Activated CD8-positive, alpha-beta memory T cell treated with anti-CD3 and anti-CD28 coated beads for 48 hours (primary cell): ENCODE data around the gene RFTN1.
"Not testable (repeated sequence)": the region's sequence is repeated elsewhere in the genome, so short reads cannot be mapped to it uniquely, and the experiment has no call there.

Experiments used
- DNase-seq, 3 experiments: peaks; one replicate each; pipeline ENCODE4 v3.0.0-alpha.2; 2020; ENCODE audit warnings: low read depth in 2 of 3, low spot score in 2 of 3

The RFTN1 gene

DNA sequence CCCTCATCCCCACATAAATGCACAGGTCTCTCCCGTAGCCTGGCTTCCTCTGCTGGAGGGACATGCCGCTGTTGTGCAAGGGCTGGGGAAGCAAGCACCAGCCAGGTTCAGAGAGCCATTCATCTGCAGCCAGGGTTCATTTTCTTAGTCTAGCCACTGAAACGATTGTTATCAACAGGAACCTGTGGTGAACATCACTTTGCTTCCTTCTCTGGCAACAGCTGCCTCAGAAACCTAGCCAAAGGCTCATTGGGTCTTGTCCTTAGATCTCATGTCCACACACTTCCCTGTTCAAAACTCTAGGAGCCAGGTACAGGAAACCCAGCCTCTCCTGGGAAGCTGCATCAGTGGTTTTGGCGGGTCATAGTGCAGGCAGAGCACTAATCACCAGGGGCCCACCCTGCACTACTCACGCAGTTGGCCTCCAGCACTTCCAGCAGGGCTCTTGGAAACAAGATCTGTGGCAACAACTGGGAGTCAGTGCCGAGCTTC lies 201.5 kb downstream of the RFTN1 start:
- DNase-seq: no peak

DNA sequence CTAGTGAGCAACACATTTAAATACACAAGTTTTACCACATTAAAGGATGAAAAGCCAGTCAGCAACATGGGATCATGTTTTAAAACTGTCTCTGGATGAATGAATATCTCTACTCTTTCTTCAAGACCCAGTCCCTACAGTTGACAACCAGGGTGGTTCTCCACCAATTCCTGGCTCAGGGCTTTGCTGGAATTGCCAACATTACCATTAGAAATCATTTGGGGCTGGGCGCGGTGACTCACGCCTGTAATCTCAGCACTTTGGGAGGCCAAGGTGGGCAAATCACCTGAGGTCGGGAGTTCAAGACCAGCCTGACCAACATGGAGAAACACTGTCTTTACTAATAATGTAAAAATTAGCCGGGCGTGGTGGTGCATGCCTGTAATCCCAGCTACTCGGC lies 203.0 kb downstream of the RFTN1 start:
- not testable (repeated sequence) for DNase-seq

DNA sequence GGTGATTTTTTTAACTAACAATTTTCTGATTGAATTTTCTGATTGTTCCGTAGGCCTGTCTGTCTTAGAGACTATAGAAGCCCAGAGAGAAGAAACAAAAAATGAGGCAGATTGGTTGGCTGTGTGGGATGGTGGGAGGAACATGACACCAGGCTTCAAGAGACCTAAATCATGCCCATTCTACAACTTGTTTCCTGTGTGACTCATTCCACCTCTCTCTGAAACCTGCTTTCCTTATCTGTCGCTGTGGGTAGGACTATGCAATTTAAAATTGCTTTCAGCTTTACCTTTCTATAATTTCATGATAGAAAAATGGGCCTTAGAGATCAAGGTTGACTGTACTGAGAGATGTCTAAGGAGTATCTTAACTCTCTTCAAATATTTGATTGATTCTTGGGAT lies 203.9 kb downstream of the RFTN1 start:
- DNase-seq: no peak

DNA sequence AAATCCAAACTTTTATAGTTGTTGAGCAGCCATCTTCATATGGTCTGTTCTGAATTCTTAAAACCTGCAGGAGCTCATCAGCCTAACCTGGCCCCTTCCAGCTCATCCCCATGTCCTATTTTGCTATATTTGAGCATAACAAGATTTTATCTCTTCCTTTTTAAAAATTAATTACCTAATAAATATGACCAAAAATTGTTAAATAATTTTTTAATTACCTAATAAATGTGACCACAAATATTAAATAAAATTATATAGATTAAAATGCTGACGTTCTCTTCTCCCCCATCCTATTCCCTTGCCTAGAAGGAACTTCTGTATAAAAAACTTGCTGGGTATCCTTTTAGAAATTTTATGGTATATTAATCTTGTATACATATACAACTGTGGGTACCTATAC lies 204.8 kb downstream of the RFTN1 start:
- no peak for DNase-seq

DNA sequence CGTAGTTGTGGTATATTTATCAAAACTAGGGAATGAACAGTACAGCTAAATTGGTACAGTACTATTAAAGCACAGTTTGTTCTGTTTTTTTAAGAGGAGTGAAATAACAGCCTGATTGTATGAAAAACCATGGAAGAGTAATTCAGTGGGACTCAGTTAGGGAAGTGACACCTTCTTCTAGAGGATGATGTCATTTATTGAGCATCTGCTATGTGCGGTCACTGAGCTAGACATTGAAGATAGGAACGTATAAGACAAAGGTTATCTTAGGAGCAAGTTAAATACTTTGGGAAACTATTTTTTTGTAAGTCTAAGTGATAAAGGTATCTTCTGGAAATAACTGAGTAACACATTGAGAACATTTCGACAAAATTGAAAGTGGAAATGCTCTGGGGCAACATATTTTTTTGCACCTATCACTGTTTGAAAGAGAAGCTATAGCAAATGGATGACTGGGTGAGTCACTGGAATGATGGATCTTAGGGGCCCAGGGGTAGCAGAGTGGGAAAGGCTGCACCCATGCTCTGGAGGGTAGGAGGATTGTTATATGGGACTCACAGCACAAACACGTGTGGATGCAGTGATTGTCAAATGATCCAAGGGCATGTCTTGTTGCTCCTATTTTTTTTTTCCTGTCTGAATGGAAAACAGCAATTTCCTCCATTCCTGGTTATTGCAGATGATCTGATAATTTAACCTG lies 205.5 kb downstream of the RFTN1 start:
- no peak for DNase-seq

DNA sequence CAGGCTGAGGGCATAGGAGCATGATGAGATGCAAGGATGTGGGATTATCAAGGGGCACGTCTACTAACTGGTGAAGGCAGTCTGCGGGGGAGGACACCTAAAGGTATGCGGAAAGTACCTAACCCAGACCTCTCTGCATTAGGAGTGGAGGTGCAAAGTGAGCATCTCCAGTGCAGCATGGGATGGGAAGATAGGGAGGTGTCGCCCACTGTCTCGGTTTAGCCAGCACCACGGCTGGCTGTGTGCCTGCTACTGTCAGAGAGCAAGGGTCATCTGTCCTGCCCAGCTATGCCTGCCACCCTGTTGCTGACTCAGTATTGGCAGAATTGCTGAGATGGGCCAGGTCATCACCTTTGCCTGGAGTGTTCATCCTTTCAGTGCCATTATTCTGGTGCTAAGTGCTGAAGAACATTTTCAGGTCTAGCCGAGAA lies 208.4 kb downstream of the RFTN1 start:
- peak in 1 of 3 experiments; percentile 16 for DNase-seq

DNA sequence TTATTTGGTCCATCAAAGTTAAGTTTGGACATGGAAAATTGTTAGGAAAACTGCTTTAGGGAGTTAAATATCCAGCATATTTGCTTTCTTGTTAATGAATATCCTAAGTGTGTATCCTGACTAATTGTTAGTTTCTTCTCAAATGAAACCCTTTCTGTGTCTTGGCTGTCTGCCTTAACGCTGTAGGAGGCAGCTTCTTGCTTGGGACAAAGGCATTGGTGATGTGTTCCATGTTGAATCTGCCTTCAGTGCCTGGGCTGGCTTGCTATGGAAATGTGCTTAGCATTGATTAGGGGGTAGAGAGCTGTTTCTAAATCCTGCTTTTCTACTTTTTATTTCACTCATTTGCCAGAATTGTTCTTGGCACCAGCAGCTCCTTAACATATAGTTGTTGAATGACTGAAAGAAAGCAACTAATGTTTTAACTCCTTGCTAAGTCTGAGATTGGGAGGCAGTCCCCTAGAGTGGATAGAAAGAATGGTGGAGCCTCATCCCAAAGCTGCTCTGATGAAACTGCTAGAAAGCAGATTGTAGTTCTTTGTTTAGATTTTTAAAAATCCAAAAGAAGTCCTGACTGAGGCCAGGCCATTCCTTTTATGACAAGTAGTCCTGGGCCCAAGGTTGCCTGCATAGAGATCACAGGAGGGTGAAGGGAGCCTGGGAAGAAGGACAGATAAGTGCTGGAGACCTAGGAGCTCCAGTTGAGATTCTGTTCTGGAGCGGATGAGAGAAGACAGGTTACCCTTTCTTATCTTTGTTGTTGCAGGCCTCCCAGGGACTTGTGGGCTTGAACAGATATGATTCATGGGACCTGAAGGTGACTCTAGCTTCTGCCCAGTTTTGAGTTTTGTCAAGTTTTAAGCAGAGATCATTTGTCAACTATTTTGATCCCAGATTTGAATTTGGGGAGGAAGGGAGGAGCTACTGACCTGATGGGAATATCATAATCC lies 209.2 kb downstream of the RFTN1 start:
- DNase-seq: no peak

DNA sequence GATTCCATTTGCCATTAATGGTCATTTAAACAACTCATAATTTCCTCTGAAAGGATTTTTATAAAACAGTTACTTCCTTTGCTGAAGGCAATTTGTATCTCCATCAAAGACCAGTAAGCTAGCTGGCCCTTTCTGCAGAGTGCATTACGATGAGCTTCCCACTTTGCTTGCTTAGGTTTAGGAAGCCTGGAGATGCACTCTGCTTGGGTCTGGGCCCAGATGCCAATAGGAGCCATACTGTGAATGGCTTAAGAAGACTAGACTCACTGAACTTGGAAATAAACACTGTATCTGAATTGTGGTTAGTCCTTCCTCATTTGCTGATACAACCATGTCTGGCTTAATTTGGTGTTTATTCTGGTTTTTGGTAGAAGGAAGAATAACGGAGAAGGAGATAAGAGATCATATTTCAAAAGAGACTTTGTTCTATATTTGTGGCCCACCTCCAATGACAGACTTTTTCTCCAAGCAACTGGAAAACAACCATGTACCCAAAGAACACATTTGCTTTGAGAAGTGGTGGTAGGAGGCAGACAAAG lies 210.4 kb downstream of the RFTN1 start:
- no peak for DNase-seq

DNA sequence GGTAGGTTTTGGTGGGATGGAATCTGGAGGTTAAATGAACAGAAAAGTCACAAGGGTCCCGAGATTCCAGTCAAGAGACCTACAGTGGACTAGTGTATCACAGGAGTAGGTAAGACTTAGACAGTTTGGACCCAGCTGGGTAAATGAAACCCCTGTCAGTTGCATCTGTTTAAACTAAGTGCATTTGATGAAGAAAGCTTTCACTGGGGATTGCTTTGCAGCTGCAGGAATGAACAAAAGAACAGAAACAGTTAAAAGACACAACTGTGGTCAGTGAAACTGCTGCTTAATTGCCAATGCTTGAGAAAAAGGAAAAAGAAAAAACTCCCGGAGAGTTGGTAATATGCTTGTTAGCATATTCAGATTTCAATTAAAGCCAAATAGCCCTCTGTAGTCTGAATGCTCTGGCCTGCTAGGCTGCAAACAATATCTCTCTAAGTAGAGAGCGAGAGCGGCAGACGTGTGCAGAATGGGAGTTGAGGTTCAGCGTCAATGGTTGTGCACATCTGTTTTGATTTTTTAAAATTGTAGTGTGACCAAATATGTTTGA lies 211.3 kb downstream of the RFTN1 start:
- DNase-seq: no peak

DNA sequence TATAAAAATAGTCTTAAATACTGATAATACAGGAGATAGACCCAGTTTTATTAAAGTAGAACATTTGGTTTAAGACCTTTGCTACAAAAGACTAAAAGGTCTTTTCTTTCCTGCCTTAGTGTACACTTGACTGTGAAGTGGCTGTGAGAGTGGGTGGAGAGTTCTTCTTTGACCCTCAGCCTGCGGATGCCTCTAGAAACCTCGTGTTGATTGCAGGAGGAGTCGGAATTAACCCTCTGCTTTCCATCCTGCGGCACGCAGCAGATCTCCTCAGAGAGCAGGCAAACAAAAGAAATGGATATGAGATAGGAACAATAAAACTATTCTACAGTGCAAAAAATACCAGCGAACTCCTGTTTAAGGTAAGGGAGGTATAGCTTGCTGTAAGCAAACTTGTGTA lies 212.0 kb downstream of the RFTN1 start:
- DNase-seq: no peak

DNA sequence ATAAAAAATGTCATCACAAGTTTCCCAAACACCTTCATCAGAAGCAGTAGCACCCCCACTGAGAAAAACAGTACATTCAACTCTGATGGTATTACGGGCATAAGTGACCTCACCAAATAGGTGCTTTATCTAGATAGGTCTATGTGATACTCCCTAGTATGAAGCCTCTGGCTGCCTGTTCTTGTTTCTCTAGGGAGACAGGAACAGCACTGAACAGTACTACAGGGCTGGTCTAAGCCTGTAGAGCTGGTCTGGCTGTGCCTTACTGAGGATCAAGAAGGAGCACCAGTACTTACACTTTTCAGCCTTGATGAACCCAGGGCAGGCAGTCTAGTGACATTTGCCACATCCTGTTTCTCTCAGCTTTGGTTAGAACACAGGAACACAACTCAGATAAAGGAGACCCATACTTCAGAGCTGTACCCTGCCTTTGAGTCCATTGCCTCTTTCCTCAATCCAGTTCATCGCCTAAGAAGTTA lies 212.6 kb downstream of the RFTN1 start:
- no peak for DNase-seq

DNA sequence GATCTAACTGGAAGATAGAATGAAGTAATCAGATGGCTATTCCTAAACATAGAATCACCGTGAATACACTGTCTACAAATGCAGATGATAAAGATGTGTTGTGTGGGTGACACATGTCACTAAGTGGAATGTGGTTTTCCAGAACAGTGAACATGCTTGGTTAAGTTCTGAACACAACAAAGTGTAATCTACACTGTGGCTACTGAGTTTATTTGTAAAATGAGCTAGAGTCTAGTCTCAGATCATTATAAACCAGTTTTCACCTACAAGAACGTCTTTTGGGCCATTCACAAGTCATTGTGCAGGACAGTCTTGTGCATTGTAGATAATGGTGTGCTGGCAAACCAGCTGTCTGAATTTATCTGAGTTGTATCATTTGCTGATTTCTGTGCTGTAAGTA lies 213.2 kb downstream of the RFTN1 start:
- DNase-seq: no peak

DNA sequence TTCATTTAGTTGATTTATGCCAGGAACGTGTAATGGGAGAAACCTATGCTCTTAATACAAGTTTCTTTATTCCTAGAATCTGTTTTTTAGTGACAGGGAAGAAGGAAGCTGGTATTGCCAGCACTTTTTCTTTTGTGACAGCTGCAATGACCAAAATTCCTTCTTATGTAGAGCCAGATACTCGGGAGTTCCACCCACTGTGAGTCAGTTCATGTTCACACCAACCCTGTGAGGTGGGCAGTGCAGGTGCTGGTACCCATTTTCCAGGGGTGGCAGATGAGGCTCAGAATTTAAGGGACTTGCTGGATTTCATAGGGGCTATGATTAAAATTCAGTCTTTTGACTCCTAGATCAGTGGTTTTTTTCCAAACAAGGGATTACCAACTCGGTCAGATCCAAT lies 213.8 kb downstream of the RFTN1 start:
- no peak for DNase-seq

DNA sequence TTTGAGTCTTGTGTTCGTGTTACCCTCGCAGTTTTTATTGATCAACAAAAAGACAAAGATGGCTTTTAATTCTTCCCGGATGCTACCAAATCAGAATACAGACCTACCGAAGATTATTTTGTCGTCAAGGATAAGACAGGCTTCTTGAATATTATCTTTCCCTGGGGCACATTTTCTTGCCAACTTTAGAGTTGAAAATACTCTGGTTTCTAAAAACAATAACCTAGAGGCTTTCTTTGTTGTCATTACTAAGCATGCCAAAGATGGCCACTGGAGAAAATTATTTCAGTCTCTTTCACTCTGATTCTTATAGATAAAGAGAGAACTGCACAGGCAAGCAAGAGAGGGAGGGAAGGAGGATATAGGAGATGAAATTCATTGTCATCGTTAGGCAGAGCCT lies 214.6 kb downstream of the RFTN1 start:
- DNase-seq: no peak

DNA sequence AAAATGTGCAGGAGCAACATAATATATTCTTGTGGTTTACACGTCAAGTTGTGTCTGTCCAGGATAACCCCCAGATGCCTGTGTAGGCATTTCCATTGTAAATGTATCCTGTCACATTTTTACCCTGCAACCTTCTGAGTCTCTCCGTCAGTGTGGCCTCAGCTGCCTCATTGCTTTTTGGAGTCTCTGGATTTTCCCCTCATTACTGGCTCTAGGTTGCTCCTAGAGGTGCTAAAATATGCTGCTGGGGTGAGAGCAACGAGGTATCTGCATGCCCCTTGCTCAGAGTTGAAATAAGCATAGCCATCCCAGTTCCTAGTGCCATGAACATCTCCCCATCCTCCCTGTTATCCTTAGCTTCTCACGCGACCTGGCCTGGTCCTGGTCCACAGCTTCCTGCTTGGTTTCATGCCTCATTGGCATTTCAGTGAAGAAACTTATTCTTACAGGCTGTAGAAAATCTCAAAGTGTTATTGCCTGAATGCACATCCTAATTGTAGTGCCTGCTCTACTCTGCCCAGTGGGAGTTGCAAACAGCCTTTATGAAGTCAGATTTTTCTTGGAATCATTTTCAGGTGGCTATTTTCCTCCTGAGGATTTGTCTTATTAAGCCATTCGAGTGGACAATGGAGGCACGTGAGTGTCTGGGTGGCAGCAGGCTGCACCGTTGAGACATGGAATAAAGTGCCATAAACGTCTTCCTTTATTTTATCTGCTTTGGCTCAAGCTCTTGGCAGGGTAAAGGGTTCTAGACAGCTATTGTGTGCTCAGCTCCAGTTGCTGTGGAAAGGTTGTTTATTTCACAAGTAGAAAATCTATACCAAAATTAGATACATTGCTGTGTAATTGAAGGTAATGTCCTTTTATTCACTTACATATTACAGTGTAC lies 215.3 kb downstream of the RFTN1 start:
- no peak for DNase-seq

DNA sequence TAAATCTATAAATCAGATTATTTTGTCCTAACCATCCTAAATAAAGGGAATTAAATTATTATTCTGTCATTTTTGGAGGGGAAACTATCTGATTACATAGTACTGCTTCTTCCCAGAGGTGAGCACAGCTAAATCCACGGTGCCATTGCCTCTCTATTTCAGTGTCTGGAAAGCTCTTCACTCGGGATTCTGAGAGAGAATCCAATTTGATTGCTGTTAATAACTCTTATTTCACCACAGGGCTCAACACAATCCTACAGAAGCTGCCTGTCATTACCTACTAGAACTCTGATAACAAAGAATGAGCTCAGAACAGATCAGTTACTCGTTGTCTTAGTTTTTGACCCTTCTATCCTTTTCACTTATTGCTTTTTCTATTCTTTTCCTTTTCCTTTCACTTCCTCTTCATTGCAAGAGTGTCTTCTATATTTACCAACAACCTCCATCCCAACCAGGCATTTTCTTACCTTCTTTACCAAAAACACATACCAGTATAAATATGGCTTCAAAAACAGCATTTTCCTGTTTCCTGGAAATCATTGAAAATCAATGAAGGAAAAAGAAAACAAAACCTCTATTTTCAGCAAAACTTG lies 218.1 kb downstream of the RFTN1 start:
- DNase-seq: no peak

DNA sequence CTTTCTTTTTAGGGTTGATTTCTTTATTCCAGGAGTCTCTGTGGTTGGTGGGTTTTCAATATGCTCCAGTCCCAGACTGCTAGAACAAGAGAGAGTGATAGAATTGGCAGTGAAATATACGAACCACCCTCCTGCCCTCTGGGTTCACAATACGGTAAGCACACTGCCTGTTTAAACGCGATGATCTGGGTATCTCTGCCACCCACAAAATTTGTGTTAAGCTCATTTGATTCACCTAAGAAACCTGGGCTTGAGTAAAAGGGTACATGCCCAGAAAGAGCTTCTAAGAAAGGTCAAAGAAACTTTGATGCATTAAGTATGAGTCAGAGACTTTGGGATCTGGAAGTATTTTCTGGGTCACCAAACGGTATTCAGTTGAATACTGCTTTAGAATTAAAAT lies 218.7 kb downstream of the RFTN1 start:
- no peak for DNase-seq

DNA sequence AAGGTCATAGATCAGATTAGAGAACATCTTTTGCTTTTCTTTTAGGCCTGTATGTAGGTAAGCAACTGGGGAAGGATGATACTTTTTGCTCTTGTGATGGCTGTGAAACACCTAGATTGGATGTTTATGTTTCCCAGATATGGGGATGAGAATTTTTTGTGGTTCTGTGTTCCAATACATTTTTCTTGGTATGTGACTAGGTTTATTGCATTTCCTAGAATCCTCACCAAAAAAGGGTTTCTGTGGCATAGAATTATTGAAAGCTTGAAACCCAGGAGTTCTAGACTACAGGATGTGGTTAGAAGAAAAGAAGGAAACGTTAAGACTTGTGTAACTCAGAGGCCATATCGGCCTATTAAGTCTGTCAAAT lies 222.7 kb downstream of the RFTN1 start:
- no peak for DNase-seq

DNA sequence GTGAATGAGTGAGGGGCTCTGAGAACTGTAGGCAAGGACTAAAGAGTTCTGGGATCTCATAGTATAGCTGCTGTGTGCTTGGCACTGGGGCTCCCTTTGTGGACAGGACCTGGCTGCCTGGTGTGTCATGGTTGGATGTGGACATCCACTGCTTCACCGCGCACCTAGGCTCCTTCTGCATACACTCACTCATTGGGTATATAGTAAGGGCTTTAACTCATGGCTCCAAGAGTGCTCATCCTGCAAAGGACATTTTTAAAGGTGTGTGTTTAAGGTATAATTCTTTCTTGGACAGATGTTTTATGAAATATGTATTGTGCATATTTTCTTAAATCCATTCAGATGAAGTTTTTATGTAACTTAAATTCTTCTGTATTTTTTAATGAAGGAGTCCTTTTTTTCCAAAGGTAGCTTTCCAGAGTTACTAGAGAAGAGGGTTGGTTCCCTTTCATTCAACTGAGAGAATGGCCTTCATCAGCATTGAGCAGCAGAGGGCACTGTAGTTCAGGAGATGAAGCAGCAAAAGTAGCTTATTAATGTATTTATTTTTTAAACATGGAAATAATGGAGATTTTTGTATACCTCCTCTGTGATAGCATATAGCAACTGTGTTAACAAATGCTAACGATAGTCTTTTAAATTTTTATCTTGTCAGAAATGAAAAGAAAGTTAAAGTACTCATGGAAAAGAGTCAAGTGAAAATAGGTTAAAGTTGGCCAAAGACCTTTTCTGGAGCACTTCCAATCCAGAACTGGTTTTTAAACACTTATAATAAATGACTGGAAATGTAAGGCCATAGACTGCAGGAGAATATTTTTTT lies 223.3 kb downstream of the RFTN1 start:
- DNase-seq: no peak
